ENCODE results near the gene GRM8.

GRM8 gene

DNA sequence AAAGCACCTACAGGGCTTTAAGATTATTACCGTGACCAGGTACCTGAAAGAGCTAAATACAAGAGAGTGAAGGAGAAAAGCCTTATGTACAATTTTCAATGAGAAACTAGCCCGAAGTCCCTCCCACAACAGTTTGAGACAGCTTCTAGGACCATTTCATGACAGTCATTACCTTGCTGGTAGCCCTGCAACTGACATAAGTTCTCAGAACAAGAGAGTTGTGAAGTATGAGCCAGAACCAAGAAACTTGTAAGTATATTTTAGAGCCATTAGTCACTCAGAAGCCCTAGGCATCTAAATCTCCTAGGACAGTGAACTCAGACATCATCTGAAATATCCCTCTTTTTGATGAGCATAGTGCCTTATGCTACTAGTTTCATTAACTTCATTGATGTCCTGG is 792.1 kb downstream of the GRM8 start:
- no peak for DNase-seq (ENCODE audit: extremely low spot score)
- ChIA-PET CTCF (no interaction called here), POLR2A (no interaction called here)
- TF ChIP-seq CTBP1 (IDR thresholded peaks at IDR 0.05; ENCODE audit: borderline replicate concordance) (no peak), HDGF (IDR thresholded peaks at IDR 0.05; ENCODE audit: borderline replicate concordance) (no peak), ARNT (IDR thresholded peaks at IDR 0.05) (no peak), LEF1 (IDR thresholded peaks at IDR 0.05; ENCODE audit: borderline replicate concordance) (no peak)

DNA sequence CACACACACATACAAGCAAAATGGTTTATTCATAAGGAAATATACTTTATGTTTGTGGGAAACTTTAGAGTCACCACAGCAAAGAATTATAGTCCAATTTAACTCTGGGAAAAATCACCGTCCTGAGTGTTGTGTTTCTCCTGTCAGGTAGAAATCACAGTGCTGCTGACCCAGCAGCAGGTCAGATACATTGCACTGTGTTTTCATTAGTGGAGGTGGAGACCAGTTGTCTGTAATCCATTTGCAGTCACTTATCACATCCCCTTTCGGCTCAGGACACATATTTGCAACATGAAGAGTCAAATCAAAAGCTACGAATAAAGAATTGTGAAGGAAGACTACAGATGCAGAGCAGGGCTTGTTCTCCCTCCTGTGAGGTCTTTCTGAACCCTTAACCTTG is 799.6 kb downstream of the GRM8 start:
- CTCF ChIA-PET = no interaction called here
- TF ChIP-seq CTBP1 (IDR thresholded peaks at IDR 0.05; ENCODE audit: borderline replicate concordance) (no peak), TARDBP (IDR thresholded peaks at IDR 0.05) (no peak), HDGF (IDR thresholded peaks at IDR 0.05; ENCODE audit: borderline replicate concordance) (no peak), FOXM1 (IDR thresholded peaks at IDR 0.05; ENCODE audit: borderline replicate concordance) (no peak), L3MBTL2 (conservative IDR thresholded peaks at IDR 0.05) (no peak), ELF4 (IDR thresholded peaks at IDR 0.05) (no peak), FOXK2 (IDR thresholded peaks at IDR 0.05) (no peak), ZNF384 (IDR thresholded peaks at IDR 0.05) (no peak), ARNT (IDR thresholded peaks at IDR 0.05) (no peak), FOXA1 (IDR thresholded peaks at IDR 0.05) (no peak), SP1 (IDR thresholded peaks at IDR 0.05) (no peak), SUZ12 (IDR thresholded peaks at IDR 0.05) (no peak)
- TF ChIP-seq, protein P1, sequence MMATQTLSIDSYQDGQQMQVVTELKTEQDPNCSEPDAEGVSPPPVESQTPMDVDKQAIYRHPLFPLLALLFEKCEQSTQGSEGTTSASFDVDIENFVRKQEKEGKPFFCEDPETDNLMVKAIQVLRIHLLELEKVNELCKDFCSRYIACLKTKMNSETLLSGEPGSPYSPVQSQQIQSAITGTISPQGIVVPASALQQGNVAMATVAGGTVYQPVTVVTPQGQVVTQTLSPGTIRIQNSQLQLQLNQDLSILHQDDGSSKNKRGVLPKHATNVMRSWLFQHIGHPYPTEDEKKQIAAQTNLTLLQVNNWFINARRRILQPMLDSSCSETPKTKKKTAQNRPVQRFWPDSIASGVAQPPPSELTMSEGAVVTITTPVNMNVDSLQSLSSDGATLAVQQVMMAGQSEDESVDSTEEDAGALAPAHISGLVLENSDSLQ (IDR thresholded peaks at IDR 0.05) = no peak
- POLR2A ChIA-PET = no interaction called here
- DNase-seq (ENCODE audit: extremely low spot score) = no peak

DNA sequence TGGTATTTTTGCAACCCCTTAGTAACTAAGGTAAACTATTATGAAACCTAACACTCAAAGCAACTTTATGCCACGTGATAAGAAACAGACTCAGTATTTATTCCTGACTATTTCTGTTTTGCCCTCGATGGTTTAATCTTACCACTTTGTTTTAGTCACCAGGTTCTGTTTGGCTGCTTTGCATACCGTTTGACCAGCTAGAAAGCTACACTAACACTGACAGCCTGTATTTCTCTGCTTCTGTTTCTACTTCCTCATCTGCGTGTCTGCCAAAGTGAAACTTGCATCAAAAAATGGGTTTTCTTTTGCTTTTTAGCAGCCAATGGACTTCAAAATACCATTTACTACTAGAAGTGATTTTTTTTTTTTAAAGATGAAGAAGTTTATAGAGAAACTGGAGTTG is 802.5 kb downstream of the GRM8 start:
- ChIA-PET CTCF (no interaction called here), POLR2A (no interaction called here)

DNA sequence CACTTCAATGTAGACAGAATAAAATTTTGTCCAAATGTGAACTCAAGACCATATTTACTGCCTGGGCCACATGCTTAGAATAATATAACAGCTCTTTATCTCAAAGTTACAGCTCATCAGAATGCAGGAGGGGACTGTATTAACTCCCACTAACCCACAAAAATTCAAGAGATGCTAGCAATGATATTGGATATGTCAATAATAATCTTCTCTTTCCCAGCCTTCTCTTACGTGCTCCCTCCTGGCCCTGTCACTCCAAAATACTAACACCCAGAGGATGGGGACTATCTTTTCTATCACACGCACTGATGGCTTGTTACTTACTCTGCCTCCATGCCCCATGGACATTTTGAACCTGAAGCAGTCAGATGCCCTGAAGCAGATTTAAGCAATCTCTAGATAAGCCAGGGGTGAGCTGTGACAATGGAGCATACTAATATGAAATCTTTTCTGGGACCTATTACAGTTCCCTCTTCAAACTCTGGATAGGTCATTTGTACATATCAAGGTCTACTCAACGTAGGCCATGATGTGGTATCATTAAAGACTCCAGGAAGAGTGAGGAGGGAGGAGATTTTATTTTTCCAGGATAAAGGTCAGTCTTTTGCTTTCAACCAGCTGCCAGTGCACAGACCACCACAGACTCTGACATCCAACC is 803.0 kb downstream of the GRM8 start:
- DNase-seq (ENCODE audit: extremely low spot score) = no peak
- TF ChIP-seq HDGF (IDR thresholded peaks at IDR 0.05; ENCODE audit: borderline replicate concordance) (no peak), FOXA1 (IDR thresholded peaks at IDR 0.05) (no peak), SUZ12 (IDR thresholded peaks at IDR 0.05) (no peak), SP1 (IDR thresholded peaks at IDR 0.05) (no peak), LEF1 (IDR thresholded peaks at IDR 0.05; ENCODE audit: borderline replicate concordance) (no peak), TARDBP (IDR thresholded peaks at IDR 0.05) (no peak), ARNT (IDR thresholded peaks at IDR 0.05) (no peak), L3MBTL2 (conservative IDR thresholded peaks at IDR 0.05) (no peak), ELF4 (IDR thresholded peaks at IDR 0.05) (no peak), ZNF384 (IDR thresholded peaks at IDR 0.05) (no peak), NFRKB (IDR thresholded peaks at IDR 0.05) (no peak), CTBP1 (IDR thresholded peaks at IDR 0.05; ENCODE audit: borderline replicate concordance) (no peak), FOXM1 (IDR thresholded peaks at IDR 0.05; ENCODE audit: borderline replicate concordance) (no peak), FOXK2 (IDR thresholded peaks at IDR 0.05) (no peak)
- TF ChIP-seq, protein P1 (IDR thresholded peaks at IDR 0.05) = no peak
- CTCF ChIA-PET = no interaction called here
- POLR2A ChIA-PET = no interaction called here

More for the DNA sequence above, 802.5 kb downstream of the GRM8 start:
- DNase-seq (ENCODE audit: extremely low spot score) = no peak
- TF ChIP-seq, protein P1 (IDR thresholded peaks at IDR 0.05) = no peak
- no peak for TF ChIP-seq CTBP1 (IDR thresholded peaks at IDR 0.05; ENCODE audit: borderline replicate concordance)
- TF ChIP-seq NFRKB (IDR thresholded peaks at IDR 0.05) = no peak
- TF ChIP-seq FOXA1 (IDR thresholded peaks at IDR 0.05) = no peak
- TF ChIP-seq ZNF384 (IDR thresholded peaks at IDR 0.05) = no peak
- no peak for TF ChIP-seq LEF1 (IDR thresholded peaks at IDR 0.05; ENCODE audit: borderline replicate concordance)
- no peak for TF ChIP-seq L3MBTL2 (conservative IDR thresholded peaks at IDR 0.05)
- no peak for TF ChIP-seq HDGF (IDR thresholded peaks at IDR 0.05; ENCODE audit: borderline replicate concordance)
- TF ChIP-seq ARNT (IDR thresholded peaks at IDR 0.05) = no peak
- TF ChIP-seq FOXK2 (IDR thresholded peaks at IDR 0.05) = no peak
- TF ChIP-seq SUZ12 (IDR thresholded peaks at IDR 0.05) = no peak
- no peak for TF ChIP-seq FOXM1 (IDR thresholded peaks at IDR 0.05; ENCODE audit: borderline replicate concordance)
- TF ChIP-seq SP1 (IDR thresholded peaks at IDR 0.05) = no peak
- TF ChIP-seq BHLHE40 (IDR thresholded peaks at IDR 0.05; ENCODE audit: borderline replicate concordance) = no peak
- no peak for TF ChIP-seq TARDBP (IDR thresholded peaks at IDR 0.05)
- TF ChIP-seq ELF4 (IDR thresholded peaks at IDR 0.05) = no peak

DNA sequence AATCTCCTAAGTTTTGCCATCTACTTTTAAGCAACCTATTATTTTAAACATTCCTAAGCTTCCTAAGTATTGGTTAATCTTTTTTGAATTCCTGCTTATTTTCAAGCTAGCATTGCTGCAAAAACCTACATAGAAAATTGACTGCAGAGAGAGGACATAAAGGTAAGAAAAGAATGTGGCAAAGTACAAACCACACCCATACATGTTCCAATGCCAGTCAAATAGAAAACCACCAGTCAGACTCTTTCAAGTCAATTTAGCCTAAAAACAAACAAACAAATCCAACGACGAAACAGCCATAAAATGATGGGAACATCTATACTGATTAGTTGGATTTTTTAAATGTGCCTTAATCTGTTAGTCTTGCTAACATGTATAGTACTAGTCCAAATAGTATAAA is 804.8 kb downstream of the GRM8 start:
- DNase-seq (ENCODE audit: extremely low spot score) = no peak
- ChIA-PET CTCF (no interaction called here), POLR2A (no interaction called here)
- TF ChIP-seq L3MBTL2 (conservative IDR thresholded peaks at IDR 0.05) (no peak), FOXA1 (IDR thresholded peaks at IDR 0.05) (no peak), ZNF384 (IDR thresholded peaks at IDR 0.05) (no peak), BHLHE40 (IDR thresholded peaks at IDR 0.05; ENCODE audit: borderline replicate concordance) (no peak)

DNA sequence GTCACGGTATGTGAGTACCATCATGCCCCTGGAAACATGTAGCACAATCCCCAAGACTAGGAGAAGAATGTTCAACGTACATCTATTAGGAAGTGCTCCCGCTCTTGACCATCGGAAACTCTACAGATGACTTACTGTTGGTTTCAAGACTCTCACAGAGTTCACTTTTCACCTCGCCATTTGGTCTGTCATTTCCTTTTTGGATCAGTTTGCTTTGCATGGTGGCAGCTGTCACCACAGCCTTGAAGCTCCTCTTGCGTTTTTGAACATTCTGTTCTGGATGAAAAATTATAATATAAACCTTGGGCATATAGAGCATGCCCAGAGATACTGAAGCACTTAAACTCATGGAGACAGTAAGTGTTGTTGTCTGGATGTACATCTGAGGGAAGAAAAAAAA is 806.8 kb downstream of the GRM8 start:
- no peak for TF ChIP-seq SUZ12 (IDR thresholded peaks at IDR 0.05)
- ChIA-PET POLR2A (no interaction called here), CTCF (no interaction called here)
- DNase-seq (ENCODE audit: extremely low spot score) = no peak

DNA sequence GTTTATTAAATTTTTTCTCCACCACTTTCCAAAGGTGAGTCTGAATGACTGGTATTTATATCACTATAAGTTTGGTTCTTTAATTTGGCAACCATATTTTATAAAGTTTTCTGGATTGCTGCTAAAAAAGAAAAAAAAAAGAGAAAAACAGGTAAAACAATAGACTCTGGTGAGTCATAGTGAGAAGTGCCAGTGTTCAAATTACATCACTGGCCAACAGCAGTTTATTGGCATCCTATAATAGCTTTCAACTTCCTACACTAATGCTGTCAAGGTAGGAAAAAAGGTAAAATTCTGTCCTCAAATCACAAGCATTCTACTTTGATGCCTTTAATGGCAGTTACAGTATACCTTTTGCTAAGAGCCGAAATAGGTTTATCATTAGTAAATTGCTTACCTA is 808.8 kb downstream of the GRM8 start:
- ChIA-PET POLR2A (no interaction called here), CTCF (no interaction called here)
- DNase-seq (ENCODE audit: extremely low spot score) = no peak
- TF ChIP-seq, protein P1 (IDR thresholded peaks at IDR 0.05) = no peak
- no peak for TF ChIP-seq SUZ12 (IDR thresholded peaks at IDR 0.05)

Data from HEK293T (cell line).